NCI-H2196 treated with DMSO at 0.1 percent for 48 hours (cell line): ENCODE data around the gene LRAT.

ENCODE experiments used
- DNase-seq: peaks from one replicate; lab custom pipeline; 2025; ENCODE audit not compliant: unreplicated experiment; lab: John Stamatoyannopoulos, UW

Gene LRAT

GRCh38 chr4:154757713-154758112 is 13.9 kb downstream of the LRAT start:
- DNase-seq: no peak

GRCh38 chr4:154760895-154761294 is 17.1 kb downstream of the LRAT start:
- no peak for DNase-seq

GRCh38 chr4:154778264-154778663 is 34.5 kb downstream of the LRAT start:
- no peak for DNase-seq

- no peak for DNase-seq
Observed at GRCh38 chr4:154779362-154779947, 35.7 kb downstream of the LRAT start.

- DNase-seq: no peak
Observed at GRCh38 chr4:154781126-154781982, 37.6 kb downstream of the LRAT start, which contains the start of gene RBM46. Gene RBM46 (plus strand): TSS chr4:154781272. CDS start chr4:154796753, 15,481 bp downstream.

- DNase-seq: no peak
Observed at GRCh38 chr4:154781983-154782293, 38.1 kb downstream of the LRAT start.
